ENCODE results near the gene ADAMTS16. TPM values are rescaled to one million over a fixed set of nuclear protein-coding genes. Genes with fewer than 3 reads are reported as not detected.

Gene ADAMTS16, protein sequence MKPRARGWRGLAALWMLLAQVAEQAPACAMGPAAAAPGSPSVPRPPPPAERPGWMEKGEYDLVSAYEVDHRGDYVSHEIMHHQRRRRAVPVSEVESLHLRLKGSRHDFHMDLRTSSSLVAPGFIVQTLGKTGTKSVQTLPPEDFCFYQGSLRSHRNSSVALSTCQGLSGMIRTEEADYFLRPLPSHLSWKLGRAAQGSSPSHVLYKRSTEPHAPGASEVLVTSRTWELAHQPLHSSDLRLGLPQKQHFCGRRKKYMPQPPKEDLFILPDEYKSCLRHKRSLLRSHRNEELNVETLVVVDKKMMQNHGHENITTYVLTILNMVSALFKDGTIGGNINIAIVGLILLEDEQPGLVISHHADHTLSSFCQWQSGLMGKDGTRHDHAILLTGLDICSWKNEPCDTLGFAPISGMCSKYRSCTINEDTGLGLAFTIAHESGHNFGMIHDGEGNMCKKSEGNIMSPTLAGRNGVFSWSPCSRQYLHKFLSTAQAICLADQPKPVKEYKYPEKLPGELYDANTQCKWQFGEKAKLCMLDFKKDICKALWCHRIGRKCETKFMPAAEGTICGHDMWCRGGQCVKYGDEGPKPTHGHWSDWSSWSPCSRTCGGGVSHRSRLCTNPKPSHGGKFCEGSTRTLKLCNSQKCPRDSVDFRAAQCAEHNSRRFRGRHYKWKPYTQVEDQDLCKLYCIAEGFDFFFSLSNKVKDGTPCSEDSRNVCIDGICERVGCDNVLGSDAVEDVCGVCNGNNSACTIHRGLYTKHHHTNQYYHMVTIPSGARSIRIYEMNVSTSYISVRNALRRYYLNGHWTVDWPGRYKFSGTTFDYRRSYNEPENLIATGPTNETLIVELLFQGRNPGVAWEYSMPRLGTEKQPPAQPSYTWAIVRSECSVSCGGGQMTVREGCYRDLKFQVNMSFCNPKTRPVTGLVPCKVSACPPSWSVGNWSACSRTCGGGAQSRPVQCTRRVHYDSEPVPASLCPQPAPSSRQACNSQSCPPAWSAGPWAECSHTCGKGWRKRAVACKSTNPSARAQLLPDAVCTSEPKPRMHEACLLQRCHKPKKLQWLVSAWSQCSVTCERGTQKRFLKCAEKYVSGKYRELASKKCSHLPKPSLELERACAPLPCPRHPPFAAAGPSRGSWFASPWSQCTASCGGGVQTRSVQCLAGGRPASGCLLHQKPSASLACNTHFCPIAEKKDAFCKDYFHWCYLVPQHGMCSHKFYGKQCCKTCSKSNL
- total RNA-seq: 4.9 TPM

DNA sequence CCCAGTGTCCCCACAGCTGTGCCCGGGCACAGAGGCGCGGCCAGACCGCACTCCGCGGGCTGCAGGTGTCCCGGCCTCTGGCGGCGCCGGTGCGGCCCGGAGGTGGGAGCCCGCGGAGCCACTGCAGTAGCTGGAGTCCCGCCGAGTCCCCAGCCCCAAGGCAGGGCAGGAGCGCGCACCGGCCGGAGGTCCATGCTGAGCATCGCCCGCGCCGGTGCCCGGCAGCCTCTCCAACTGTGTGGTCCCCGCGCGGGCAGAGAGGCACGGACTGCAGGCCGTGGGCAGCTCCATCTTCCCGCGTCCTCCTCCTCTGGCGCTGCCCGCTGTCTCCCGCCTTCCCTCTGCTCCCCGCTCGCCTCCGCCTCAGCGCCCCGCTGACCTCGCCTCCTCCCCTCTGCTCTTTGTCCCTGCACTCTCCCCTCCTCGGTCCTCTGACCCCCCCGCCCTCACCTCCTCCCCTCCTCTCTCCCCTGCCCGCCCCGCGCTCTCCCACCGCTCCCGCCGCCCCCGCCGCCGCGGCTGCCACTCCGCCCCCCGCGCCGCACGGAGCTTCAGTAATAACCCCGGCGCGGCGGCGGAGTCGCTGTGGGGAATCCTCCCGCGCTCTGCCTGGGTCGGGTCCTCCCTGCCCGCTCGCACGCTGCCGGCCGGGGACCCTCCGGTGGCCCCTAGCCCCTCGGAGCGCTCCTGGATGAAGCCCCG, at the start of gene ADAMTS16:
Gene ADAMTS16, plus strand, starts transcription at position 554 of the 702 bp plus-strand sequence. Its CDS starts 138 bp downstream, at position 692.

Measured in camera-type eye (tissue), 1 donor.